H1 (cell line): ENCODE data around the gene ACTL10. TPM values are rescaled to one million over a fixed set of nuclear protein-coding genes. Genes with fewer than 3 reads are reported as not detected.
A peak's percentile ranks its signal among the peaks of the same experiment; 100 is the strongest.

Source experiments
- CTCF ChIA-PET: fragments of 300-600 bp; sonication (Branson Sonifier 250); formaldehyde crosslinking; loops from one replicate; lab custom pipeline; 2021; ENCODE audit not compliant: partially characterized antibody; lab: Charles Lee
- POLR2A ChIA-PET: fragments of 300-600 bp; sonication (Branson Sonifier 250); formaldehyde crosslinking; loops from one replicate; lab custom pipeline; 2021; ENCODE audit warnings: inconsistent platforms; ENCODE audit not compliant: partially characterized antibody; lab: Charles Lee
- DNase-seq, 2 experiments: peaks; one replicate each; pipeline versions ENCODE4 v3.0.0 to v3.0.0-alpha.2; 2010 to 2022; ENCODE audit warnings: low spot score in 2 of 2, low read depth in 1 of 2, mixed read lengths in 1 of 2
- FAIRE-seq: peaks from 2 replicates; lab custom pipeline; 2011; peaks lifted over from hg19 to GRCh38; lab: Jason Lieb, UNC
- H2AFZ ChIP-seq: 2 replicates; pipeline ENCODE4 v1.8.1; 2012; ENCODE audit warnings: low read length, inconsistent platforms
- H2AK5ac ChIP-seq: 2 replicates; pipeline ENCODE4 v1.6.1; 2013; ENCODE audit warnings: low read depth, low read length
- H2BK120ac ChIP-seq: replicated peaks from 2 replicates; pipeline ENCODE3; 2013; ENCODE audit warnings: low read depth, low read length, inconsistent platforms
- H2BK12ac ChIP-seq: 2 replicates; pipeline ENCODE4 v1.6.1; 2013; ENCODE audit warnings: low read depth, low read length
- H2BK15ac ChIP-seq: 2 replicates; pipeline ENCODE4 v1.6.1; 2013; ENCODE audit warnings: low read length
- H2BK20ac ChIP-seq: 2 replicates; pipeline ENCODE4 v1.6.1; 2013; ENCODE audit warnings: low read length
- H2BK5ac ChIP-seq: 2 replicates; pipeline ENCODE4 v1.6.1; 2013; ENCODE audit warnings: low read depth, low read length
- H3K14ac ChIP-seq: 2 replicates; pipeline ENCODE4 v1.6.1; 2013; ENCODE audit warnings: inconsistent platforms; ENCODE audit not compliant: insufficient read length
- H3K18ac ChIP-seq: 2 replicates; pipeline ENCODE4 v1.6.1; 2013; ENCODE audit warnings: low read length; ENCODE audit errors: extremely low read depth
- H3K23ac ChIP-seq: 2 replicates; pipeline ENCODE4 v1.6.1; 2013; ENCODE audit warnings: inconsistent platforms; ENCODE audit not compliant: insufficient read length
- H3K23me2 ChIP-seq: 2 replicates; pipeline ENCODE4 v1.6.1; 2013; ENCODE audit warnings: low read depth, low read length
- H3K27ac ChIP-seq: 2 replicates; pipeline ENCODE4 v1.6.1; 2011; ENCODE audit warnings: low read depth, low read length, inconsistent platforms
- H3K27me3 ChIP-seq, 4 experiments: replicated peaks in 1 of 4; 1 replicate in 1 of 4; 2 replicates in 3 of 4; pipeline versions ENCODE4 v1.6.1 to v1.8.1; 2011 to 2013; ENCODE audit warnings: low read length in 3 of 4, mild to moderate bottlenecking in 3 of 4, inconsistent platforms in 2 of 4, mixed read lengths in 2 of 4, moderate library complexity in 1 of 4; ENCODE audit not compliant: control insufficient read depth in 3 of 4, insufficient read depth in 3 of 4; ENCODE audit errors: extremely low read depth in 1 of 4
- H3K36me3 ChIP-seq, 4 experiments: 2 replicates each; pipeline versions ENCODE4 v1.6.1 to v1.8.1; 2011 to 2013; ENCODE audit warnings: mild to moderate bottlenecking in 4 of 4, low read length in 3 of 4, moderate library complexity in 2 of 4, control low read depth in 1 of 4, inconsistent platforms in 1 of 4; ENCODE audit not compliant: insufficient read depth in 4 of 4, control insufficient read depth in 2 of 4
- H3K4ac ChIP-seq: replicated peaks from 2 replicates; pipeline ENCODE3; 2013; ENCODE audit warnings: low read length, low read depth, mixed read lengths, inconsistent platforms; ENCODE audit not compliant: insufficient read length
- H3K4me1 ChIP-seq, 4 experiments: replicated peaks in 1 of 4; 1 replicate in 1 of 4; 2 replicates in 3 of 4; pipeline versions ENCODE4 v1.6.1 to v1.8.1; 2011 to 2013; ENCODE audit warnings: low read length in 3 of 4, inconsistent platforms in 2 of 4, mixed read lengths in 1 of 4; ENCODE audit not compliant: insufficient read depth in 4 of 4, control insufficient read depth in 3 of 4
- H3K4me2 ChIP-seq, 2 experiments: 2 replicates each; pipeline versions ENCODE4 v1.6.1 to v1.8.1; 2011 to 2013; ENCODE audit warnings: low read depth in 2 of 2, low read length in 2 of 2, control low read depth in 1 of 2, inconsistent platforms in 1 of 2, mild to moderate bottlenecking in 1 of 2; ENCODE audit not compliant: insufficient read depth in 1 of 2
- H3K4me3 ChIP-seq, 4 experiments: fragments of 200-600, 300-600 bp in 1 of 4; sonication (generic), shearing (Covaris generic), sonication (Bioruptor Twin) in 1 of 4; 2 replicates each; pipeline versions ENCODE4 v1.5.1 to v1.8.1; 2011 to 2016; ENCODE audit warnings: low read length in 4 of 4, low read depth in 3 of 4, control low read depth in 2 of 4, inconsistent platforms in 2 of 4, mild to moderate bottlenecking in 2 of 4, mixed read lengths in 1 of 4, moderate library complexity in 1 of 4; ENCODE audit not compliant: insufficient read depth in 2 of 4; ENCODE audit errors: extremely low read depth in 1 of 4
- H3K56ac ChIP-seq: replicated peaks from 2 replicates; pipeline ENCODE3; 2013; ENCODE audit warnings: low read depth, mild to moderate bottlenecking, mixed read lengths, low read length, inconsistent platforms; ENCODE audit not compliant: insufficient read length
- H3K79me1 ChIP-seq: 2 replicates; pipeline ENCODE4 v1.6.1; 2013; ENCODE audit warnings: low read depth, low read length, control low read depth
- H3K79me2 ChIP-seq, 2 experiments: 2 replicates each; pipeline versions ENCODE4 v1.6.1 to v1.8.1; 2012 to 2013; ENCODE audit warnings: low read length in 2 of 2, mild to moderate bottlenecking in 2 of 2, inconsistent platforms in 1 of 2; ENCODE audit not compliant: insufficient read depth in 2 of 2, control insufficient read depth in 1 of 2
- H3K9ac ChIP-seq, 4 experiments: replicated peaks in 1 of 4; 1 replicate in 1 of 4; 2 replicates in 3 of 4; pipeline versions ENCODE4 v1.6.1 to v1.8.1; 2011 to 2013; ENCODE audit warnings: low read depth in 3 of 4, low read length in 3 of 4, control low read depth in 2 of 4, mild to moderate bottlenecking in 2 of 4, moderate library complexity in 2 of 4, inconsistent platforms in 1 of 4; ENCODE audit errors: extremely low read depth in 1 of 4
- H3K9me3 ChIP-seq, 2 experiments: 2 replicates each; pipeline versions ENCODE4 v1.6.1 to v1.8.1; 2012 to 2013; ENCODE audit warnings: mild to moderate bottlenecking in 2 of 2, moderate library complexity in 2 of 2, control low read depth in 1 of 2, inconsistent platforms in 1 of 2, low read depth in 1 of 2, low read length in 1 of 2, mixed read lengths in 1 of 2; ENCODE audit not compliant: insufficient read depth in 2 of 2
- H4K20me1 ChIP-seq, 2 experiments: replicated peaks in 1 of 2; 2 replicates each; pipeline versions ENCODE3 to v1.8.1; 2011 to 2013; ENCODE audit warnings: inconsistent platforms in 2 of 2, low read length in 2 of 2, mild to moderate bottlenecking in 1 of 2; ENCODE audit not compliant: insufficient read depth in 2 of 2, control insufficient read depth in 1 of 2
- H4K5ac ChIP-seq: 2 replicates; pipeline ENCODE4 v1.6.1; 2013; ENCODE audit warnings: low read length, low read depth, mixed read lengths, inconsistent platforms; ENCODE audit not compliant: insufficient read length
- H4K8ac ChIP-seq: 2 replicates; pipeline ENCODE4 v1.8.0; 2013; ENCODE audit warnings: mild to moderate bottlenecking, moderate library complexity, low read length, inconsistent platforms; ENCODE audit not compliant: insufficient read depth; ENCODE audit errors: extremely low read depth
- H4K91ac ChIP-seq: replicated peaks from 2 replicates; pipeline ENCODE3; 2013; ENCODE audit warnings: low read length, mixed read lengths, inconsistent platforms; ENCODE audit not compliant: insufficient read length
- ATF3 ChIP-seq: IDR thresholded peaks from 2 replicates; pipeline ENCODE4 v1.6.1; 2011; ENCODE audit warnings: low read depth, mild to moderate bottlenecking, low read length; ENCODE audit not compliant: insufficient read depth
- EGR1 ChIP-seq: IDR thresholded peaks from 2 replicates; pipeline ENCODE4 v1.6.1; 2011; ENCODE audit warnings: low read depth, low read length, borderline replicate concordance
- GABPA ChIP-seq: IDR thresholded peaks from 2 replicates; pipeline ENCODE4 v1.6.1; 2011; ENCODE audit warnings: mild to moderate bottlenecking, low read length, moderate library complexity, borderline replicate concordance; ENCODE audit not compliant: insufficient read depth
- KDM4A ChIP-seq: IDR thresholded peaks from one replicate; pipeline ENCODE4 v1.7.1; 2012; ENCODE audit warnings: low read depth, mild to moderate bottlenecking, moderate library complexity, low read length, inconsistent platforms; ENCODE audit not compliant: severe bottlenecking
- MAX ChIP-seq: IDR thresholded peaks from 2 replicates; pipeline ENCODE4 v1.6.1; 2012; ENCODE audit warnings: inconsistent platforms
- NANOG ChIP-seq: IDR thresholded peaks from 2 replicates; pipeline ENCODE4 v1.6.1; 2011; ENCODE audit warnings: low read length, low read depth, mild to moderate bottlenecking, inconsistent platforms; ENCODE audit not compliant: insufficient read depth, poor library complexity, severe bottlenecking
- PHF8 ChIP-seq: fragments of 200-600 bp; sonication (generic); conservative IDR thresholded peaks from 2 replicates; pipeline ENCODE4 v1.7.1; 2012; ENCODE audit warnings: low read depth, mild to moderate bottlenecking, inconsistent platforms, low read length, moderate library complexity
- SP1 ChIP-seq: IDR thresholded peaks from 2 replicates; pipeline ENCODE4 v1.6.1; 2011; ENCODE audit warnings: low read depth, low read length
- TAF1 ChIP-seq: IDR thresholded peaks from 2 replicates; pipeline ENCODE4 v1.6.1; 2011; ENCODE audit warnings: mild to moderate bottlenecking, low read depth, low read length
- WGBS, 2 experiments: shearing (Covaris generic) in 1 of 2; methylation state at CpG; one replicate each; pipeline versions ENCODE4 v1.1.6 to v1.1.7; 2013 to 2015; ENCODE audit warnings: low lambda C conversion rate in 2 of 2, mixed read lengths in 2 of 2, inconsistent platforms in 1 of 2, low coverage in 1 of 2, missing lambda C conversion rate in 1 of 2; ENCODE audit not compliant: insufficient replicate concordance in 2 of 2, insufficient coverage in 1 of 2, insufficient read length in 1 of 2; ENCODE audit errors: extremely low coverage in 1 of 2, missing lambda C conversion rate in 1 of 2; 5-methylcytosine and 5-hydroxymethylcytosine counted together
- polyA plus RNA-seq, 7 experiments: library from polyadenylated mRNA; depleted of rRNA in 3 of 7; stranded (reverse) in 5 of 7; unstranded in 2 of 7; fragments of >200 nt in 5 of 7; fragments of 200-250 nt in 2 of 7; gene quantifications; 1 replicate in 5 of 7; 2 replicates in 1 of 7; 4 replicates in 1 of 7; pipeline versions ENCODE4 v1.2.1 to v1.2.3, GENCODE V29; 2011 to 2013; ENCODE audit warnings: missing spikeins in 2 of 7, mixed read lengths in 2 of 7
- total RNA-seq: library from RNA; stranded (reverse); fragmentation: NEBNext Ultra II Directional; extraction: Animal tissue kit (Norgen Biotek cat#: 25700); gene quantifications from 2 replicates; pipeline ENCODE4 v1.2.1, GENCODE V29; 2021

The ACTL10 gene
- total and polyA plus RNA-seq, 2 of the 8 experiments (the other 6 are each of a cell fraction or from before 2014, with no cell fraction given) = 0.26 TPM; not detected in 1

- Histone ChIP-seq H3K14ac (no peak within 1 kb of the TSS), H3K18ac (peak within 1 kb of the TSS; percentile 32; the same call in 1 of the 2 replicates), H3K79me2 (no peaks in the 10 kb centered on the region), H3K4ac (peak within 1 kb of the TSS; percentile 87), H3K9me3 (no peaks in the 10 kb centered on the region), H3K36me3 (peaks cover 15 to 26% (median 25%) of the 10 kb centered on the region in 4 experiments; a peak in 6 of 8 replicates), H2BK20ac (no peak within 1 kb of the TSS), H3K79me1 (no peaks in the 10 kb centered on the region; the same call in 1 of the 2 replicates), H3K4me2 (peak within 1 kb of the TSS; percentile 85 to 97), H3K23ac (no peak within 1 kb of the TSS), H2BK5ac (0 out of 2 replicates have a peak within 1 kb of the TSS, but pooled peaks have one; percentile 18), H4K20me1 (peaks cover 3 to 30% of the 10 kb centered on the region in 2 experiments), H3K27me3 (no peaks in the 10 kb centered on the region), H4K91ac (peak within 1 kb of the TSS; percentile 89), H3K27ac (no peak within 1 kb of the TSS; the same call in 1 of the 2 replicates), H3K23me2 (peaks cover 13% of the 10 kb centered on the region), H3K4me1 (peaks cover 0 to 22% (median 11%) of the 10 kb centered on the region in 4 experiments; a peak in 4 of 7 replicates), H2AK5ac (peak within 1 kb of the TSS; percentile 71; the same call in 1 of the 2 replicates), H2BK15ac (peak within 1 kb of the TSS; percentile 46; the same call in 1 of the 2 replicates), H3K56ac (peak within 1 kb of the TSS; percentile 72), H3K9ac (peak within 1 kb of the TSS; percentile 34 to 75 (median 65)), H3K4me3 (peak within 1 kb of the TSS; percentile 52 to 77 (median 70)), H2BK12ac (peak within 1 kb of the TSS; percentile 55; the same call in 1 of the 2 replicates), H4K5ac (peak within 1 kb of the TSS; percentile 32), H2AFZ (0 out of 2 replicates have a peak within 1 kb of the TSS, but pooled peaks have one; percentile 12), H4K8ac (peak within 1 kb of the TSS; percentile 92), H2BK120ac (no peak within 1 kb of the TSS)
- 3% methylated on average over 31 of the region's 73 CpGs; no CpG with 5 or more reads in 1 of the 2 experiments for WGBS, 2 experiments
- POLR2A ChIA-PET = interaction anchor here (0.6 to 17.9 kb wide), 9 partner anchors 5 to 446 kb away, joined by 3 to 245 read pairs (median 6); partner anchors contain the start of genes ACTL10, C20orf144, E2F1 and NECAB3
- FAIRE-seq (no peak), DNase-seq (peak in 1 of 2 experiments; percentile 87)
- CTCF ChIA-PET = interaction anchor here (1.2 to 1.4 kb wide), 4 partner anchors 10 to 75 kb away, joined by 3 to 4 read pairs (median 4); no protein-coding TSS in a partner anchor
- TF ChIP-seq NANOG (no peak), ATF3 (no peak), PHF8 (0 out of 2 replicates have a peak, but pooled peaks have one; percentile 19), MAX (no peak), SP1 (no peak), KDM4A (peak; percentile 7), TAF1 (peak; percentile 67; the same call in 1 of the 2 replicates), EGR1 (peak; percentile 61; the same call in 1 of the 2 replicates), GABPA (no peak)
Observed at GRCh38 chr20:33674294-33675135, 7.8 kb downstream of the ACTL10 start, which contains the start of gene NECAB3. Gene NECAB3 (minus strand): TSS chr20:33674428. CDS start chr20:33674352, 76 bp downstream.
